Liver (tissue), 9 donors: Measurements from ENCODE around the gene GLT1D1. TPM values are rescaled to one million over a fixed set of nuclear protein-coding genes. Genes with fewer than 3 reads are reported as not detected.
A peak's percentile ranks its signal among the peaks of the same experiment; 100 is the strongest.

Source experiments
- DNase-seq: peaks from one replicate; pipeline ENCODE4 v3.0.0-alpha.2; 2017; ENCODE audit warnings: low spot score
- H3K27ac ChIP-seq, 2 donors: one replicate each; pipeline ENCODE4 v1.7.0; 2013; ENCODE audit warnings: inconsistent platforms in 2 of 2, low read length in 2 of 2, control low read depth in 1 of 2, low read depth in 1 of 2, mild to moderate bottlenecking in 1 of 2
- H3K27me3 ChIP-seq, 4 donors: one replicate each; pipeline versions ENCODE4 v1.6.1 to v1.7.0; 2013; ENCODE audit warnings: low read length in 3 of 4, inconsistent platforms in 1 of 4, mild to moderate bottlenecking in 1 of 4, moderate library complexity in 1 of 4; ENCODE audit not compliant: control insufficient read depth in 4 of 4, insufficient read depth in 4 of 4
- H3K36me3 ChIP-seq, 4 donors: one replicate each; pipeline versions ENCODE4 v1.6.1 to v1.7.0; 2013; ENCODE audit warnings: low read length in 3 of 4, mild to moderate bottlenecking in 3 of 4, low read depth in 1 of 4, moderate library complexity in 1 of 4; ENCODE audit not compliant: control insufficient read depth in 4 of 4, insufficient read depth in 3 of 4
- H3K4me1 ChIP-seq, 4 donors: one replicate each; pipeline versions ENCODE4 v1.6.1 to v1.7.0; 2013; ENCODE audit warnings: low read length in 3 of 4, mild to moderate bottlenecking in 3 of 4, moderate library complexity in 1 of 4; ENCODE audit not compliant: control insufficient read depth in 4 of 4, insufficient read depth in 4 of 4
- H3K4me3 ChIP-seq, 3 donors: one replicate each; pipeline versions ENCODE4 v1.6.1 to v1.7.0; 2013; ENCODE audit warnings: low read length in 3 of 3, control low read depth in 1 of 3, low read depth in 1 of 3, mild to moderate bottlenecking in 1 of 3
- H3K9ac ChIP-seq, 2 donors: one replicate each; pipeline ENCODE4 v1.7.0; 2013; ENCODE audit warnings: low read length in 2 of 2, mild to moderate bottlenecking in 2 of 2, moderate library complexity in 2 of 2, control low read depth in 1 of 2, low read depth in 1 of 2
- H3K9me3 ChIP-seq, 4 donors: one replicate each; pipeline versions ENCODE4 v1.6.1 to v1.7.0; 2013; ENCODE audit warnings: low read length in 3 of 4; ENCODE audit not compliant: control insufficient read depth in 4 of 4
- ATF3 ChIP-seq: IDR thresholded peaks from 2 replicates; pipeline ENCODE4 v1.6.1; 2016; ENCODE audit warnings: antibody characterized with exemption
- CTCF ChIP-seq: fragments of 150-350 bp; IDR thresholded peaks from 2 replicates; pipeline ENCODE4 v1.5.1; 2017; ENCODE audit warnings: improper control_type of control experiment, low read depth, low read length; ENCODE audit not compliant: missing input control
- EGR1 ChIP-seq, 2 donors: IDR thresholded peaks; 2 replicates each; pipeline ENCODE4 v1.6.1; 2016 to 2018; ENCODE audit warnings: antibody characterized with exemption in 2 of 2, low read depth in 2 of 2
- FOXA1 ChIP-seq: IDR thresholded peaks from 2 replicates; pipeline ENCODE4 v1.6.1; 2016; ENCODE audit warnings: antibody characterized with exemption
- FOXA2 ChIP-seq: IDR thresholded peaks from 2 replicates; pipeline ENCODE4 v1.6.1; 2016; ENCODE audit warnings: antibody characterized with exemption
- GABPA ChIP-seq, 2 donors: IDR thresholded peaks in 1 of 2; conservative IDR thresholded peaks in 1 of 2; 2 replicates each; pipeline ENCODE4 v1.6.1; 2016; ENCODE audit warnings: antibody characterized with exemption in 2 of 2, mild to moderate bottlenecking in 1 of 2, moderate library complexity in 1 of 2
- HNF4A ChIP-seq, 2 donors: conservative IDR thresholded peaks; 2 replicates each; pipeline ENCODE4 v1.6.1; 2016; ENCODE audit warnings: antibody characterized with exemption in 2 of 2, mild to moderate bottlenecking in 2 of 2
- HNF4G ChIP-seq: IDR thresholded peaks from 2 replicates; pipeline ENCODE4 v1.6.1; 2016; ENCODE audit warnings: antibody characterized with exemption
- JUND ChIP-seq, 2 donors: IDR thresholded peaks; 2 replicates each; pipeline ENCODE4 v1.6.1; 2016; ENCODE audit warnings: antibody characterized with exemption in 2 of 2
- MAX ChIP-seq: IDR thresholded peaks from 2 replicates; pipeline ENCODE4 v1.6.1; 2016; ENCODE audit warnings: antibody characterized with exemption
- NR2F2 ChIP-seq: IDR thresholded peaks from 2 replicates; pipeline ENCODE4 v1.6.1; 2016; ENCODE audit warnings: antibody characterized with exemption
- RAD21 ChIP-seq, 2 donors: IDR thresholded peaks; 2 replicates each; pipeline ENCODE4 v1.6.1; 2016; ENCODE audit warnings: antibody characterized with exemption in 2 of 2, mild to moderate bottlenecking in 2 of 2
- REST ChIP-seq: IDR thresholded peaks from 2 replicates; pipeline ENCODE4 v1.6.1; 2016; ENCODE audit warnings: antibody characterized with exemption, mild to moderate bottlenecking
- RXRA ChIP-seq, 2 donors: IDR thresholded peaks; 2 replicates each; pipeline ENCODE4 v1.6.1; 2017 to 2018; ENCODE audit warnings: antibody characterized with exemption in 2 of 2, mild to moderate bottlenecking in 1 of 2
- SP1 ChIP-seq: IDR thresholded peaks from 2 replicates; pipeline ENCODE4 v1.6.1; 2018; ENCODE audit warnings: antibody characterized with exemption, mild to moderate bottlenecking
- TAF1 ChIP-seq: conservative IDR thresholded peaks from 2 replicates; pipeline ENCODE4 v1.6.1; 2016; ENCODE audit warnings: antibody characterized with exemption, mild to moderate bottlenecking
- YY1 ChIP-seq: IDR thresholded peaks from 2 replicates; pipeline ENCODE4 v1.6.1; 2016; ENCODE audit warnings: antibody characterized with exemption, mild to moderate bottlenecking
- ZBTB33 ChIP-seq: IDR thresholded peaks from 2 replicates; pipeline ENCODE4 v1.6.1; 2016; ENCODE audit warnings: antibody characterized with exemption
- WGBS: extraction: QIAGEN DNeasy Blood & Tissue Kit; methylation state at CpG from one replicate; pipeline ENCODE4 v1.1.7; 2013; 5-methylcytosine and 5-hydroxymethylcytosine counted together
- polyA plus RNA-seq, 2 donors: library from polyadenylated mRNA; stranded (reverse) in 1 of 2; unstranded in 1 of 2; fragments of 200-250 nt in 1 of 2; fragments of >200 nt in 1 of 2; fragmentation: Nextera tagmentation in 1 of 2; extraction: Ambion mirVana in 1 of 2; gene quantifications; one replicate each; pipeline versions ENCODE4 v1.2.1 to v1.2.3, GENCODE V29; 2013 to 2015
- total RNA-seq, 2 donors: library from RNA; depleted of rRNA; stranded (reverse); fragments of >200 nt; gene quantifications; one replicate each; pipeline ENCODE4 v1.2.3, GENCODE V29; 2014
- donor health status: healthy.
- donor health status: healthy.
- donor health status: healthy.
- donor health status: healthy.
- donor health status: healthy.

GLT1D1 gene
- total and polyA plus RNA-seq, 4 donors = 10.4 to 17.7 (median 13.9) TPM

- peak overlapping the region; percentile 6 to 91 for H3K27ac ChIP-seq
- no peak overlapping the region for H3K4me3 ChIP-seq
- TF ChIP-seq RAD21 (IDR thresholded peaks at IDR 0.05) (no peak), ZBTB33 (no peak), MAX (no peak), HNF4A (conservative IDR thresholded peaks at IDR 0.05) (no peak), FOXA2 (no peak), RXRA (IDR thresholded peaks at IDR 0.05) (no peak), FOXA1 (no peak), JUND (IDR thresholded peaks at IDR 0.05) (no peak), YY1 (no peak), SP1 (no peak), CTCF (no peak), NR2F2 (no peak), REST (no peak), HNF4G (no peak), EGR1 (IDR thresholded peaks at IDR 0.05; ENCODE audit: low read depth in 2 of 2) (no peak), GABPA (IDR thresholded peaks at IDR 0.05 in 1 of 2, conservative IDR thresholded peaks at IDR 0.05 in 1 of 2) (no peak)
- WGBS = 83% methylated on average over 9 of the region's 9 CpGs
- H3K36me3 ChIP-seq = no peaks in the 10 kb centered on the region
- no peak for DNase-seq
- no peaks in the 10 kb centered on the region for H3K27me3 ChIP-seq
- H3K9ac ChIP-seq = no peak overlapping the region
- H3K9me3 ChIP-seq = no peaks in the 10 kb centered on the region
- H3K4me1 ChIP-seq = peaks cover 0 to 21% (median 7%) of the 10 kb centered on the region in 4 donors
These were observed 4.0 kb downstream of the GLT1D1 start for GRCh38 chr12:128857133-128857763.

GRCh38 chr12:128859311-128859710 lies 6.0 kb downstream of the GLT1D1 start:
- Histone ChIP-seq H3K9ac (peak overlapping the region in 1 of 2 donors; percentile 7), H3K27me3 (no peaks in the 10 kb centered on the region), H3K27ac (peak overlapping the region; percentile 91 to 92), H3K4me3 (no peak overlapping the region), H3K9me3 (no peaks in the 10 kb centered on the region), H3K4me1 (peaks cover under 1 to 36% (median 9%) of the 10 kb centered on the region in 4 donors), H3K36me3 (no peaks in the 10 kb centered on the region)
- DNase-seq = no peak
- TF ChIP-seq JUND (IDR thresholded peaks at IDR 0.05) (no peak), RXRA (IDR thresholded peaks at IDR 0.05) (no peak), YY1 (no peak), EGR1 (IDR thresholded peaks at IDR 0.05; ENCODE audit: low read depth in 2 of 2) (no peak), ZBTB33 (no peak), FOXA1 (no peak), SP1 (no peak), ATF3 (no peak), HNF4G (no peak), GABPA (IDR thresholded peaks at IDR 0.05 in 1 of 2, conservative IDR thresholded peaks at IDR 0.05 in 1 of 2) (no peak), CTCF (no peak), RAD21 (IDR thresholded peaks at IDR 0.05) (no peak), MAX (no peak), TAF1 (no peak), FOXA2 (no peak)
- WGBS = 90% methylated on average over 9 of the region's 9 CpGs
